OCI-LY3 (cell line): Measurements from ENCODE around the gene DENND2A.

Experiments used
- H2AFZ ChIP-seq: fragments of 200-600, 300-600 bp; shearing (Covaris generic); 2 replicates; pipeline ENCODE4 v1.6.0; 2014; ENCODE audit warnings: antibody characterized with exemption, low read depth, low read length
- H3K27ac ChIP-seq: fragments of 200-600, 300-600 bp; sonication (generic); 2 replicates; pipeline ENCODE4 v1.5.1; 2014; ENCODE audit warnings: mild to moderate bottlenecking, low read length, moderate library complexity, mixed read lengths
- H3K27me3 ChIP-seq: fragments of 200-600, 300-600 bp; sonication (generic); 2 replicates; pipeline ENCODE4 v1.6.1; 2014; ENCODE audit warnings: low read depth, low read length, mixed read lengths
- H3K36me3 ChIP-seq: fragments of 200-600, 300-600 bp; sonication (generic); replicated peaks from 2 replicates; pipeline ENCODE3; 2014; ENCODE audit warnings: low read depth, low read length, mixed read lengths
- H3K4me1 ChIP-seq: fragments of 300-600, 200-600 bp; sonication (generic); 2 replicates; pipeline ENCODE4 v1.6.1; 2014; ENCODE audit warnings: low read length, mixed read lengths
- H3K4me2 ChIP-seq: fragments of 200-600, 300-600 bp; sonication (generic); 2 replicates; pipeline ENCODE4 v1.6.1; 2014; ENCODE audit warnings: low read length, mixed read lengths
- H3K4me3 ChIP-seq: fragments of 300-600, 200-600 bp; sonication (generic); 2 replicates; pipeline ENCODE4 v1.5.1; 2014; ENCODE audit warnings: antibody characterized with exemption, mild to moderate bottlenecking, low read length, moderate library complexity
- H3K79me2 ChIP-seq: fragments of 300-600, 200-600 bp; shearing (Covaris generic); 2 replicates; pipeline ENCODE4 v1.6.1; 2014; ENCODE audit warnings: mild to moderate bottlenecking, low read length, mixed read lengths
- H3K9ac ChIP-seq: fragments of 300-600, 200-600 bp; shearing (Covaris generic); 2 replicates; pipeline ENCODE4 v1.6.0; 2014; ENCODE audit warnings: mild to moderate bottlenecking, low read length, moderate library complexity
- H3K9me3 ChIP-seq: fragments of 200-600, 300-600 bp; shearing (Covaris generic); 2 replicates; pipeline ENCODE4 v1.6.1; 2014; ENCODE audit warnings: low read length, mixed read lengths; ENCODE audit not compliant: insufficient read depth
- H4K20me1 ChIP-seq: fragments of 200-600, 300-600 bp; sonication (generic); 2 replicates; pipeline ENCODE4 v1.6.1; 2016; ENCODE audit warnings: low read length, mixed read lengths; ENCODE audit not compliant: insufficient read depth
- CTCF ChIP-seq: fragments of 200-600, 300-600 bp; sonication (generic); IDR thresholded peaks from 2 replicates; pipeline ENCODE4 v1.5.1; 2014; ENCODE audit warnings: antibody characterized with exemption, low read length, low read depth
- EZH2phosphoT487 ChIP-seq: fragments of 200-600 bp; shearing (Covaris generic); IDR thresholded peaks from 2 replicates; pipeline ENCODE4 v1.6.1; 2018; ENCODE audit warnings: antibody characterized with exemption, mixed run types, low read depth

The DENND2A gene

GRCh38 chr7:140640727-140641523 lies at the start of gene DENND2A:
Gene DENND2A, minus strand, starts transcription at chr7:140640813. Its CDS starts 38,416 bp downstream, at chr7:140602397.
- Histone ChIP-seq H3K9me3 (no peaks in the 10 kb centered on the region), H3K27me3 (peaks cover 10% of the 10 kb centered on the region), H2AFZ (no peak within 1 kb of the TSS), H3K4me2 (no peak within 1 kb of the TSS), H3K36me3 (no peaks in the 10 kb centered on the region), H3K4me3 (no peak within 1 kb of the TSS), H3K79me2 (no peaks in the 10 kb centered on the region), H3K4me1 (no peaks in the 10 kb centered on the region), H3K27ac (no peak within 1 kb of the TSS), H4K20me1 (no peaks in the 10 kb centered on the region), H3K9ac (no peak within 1 kb of the TSS)
- no peak for TF ChIP-seq EZH2phosphoT487
- TF ChIP-seq CTCF, result no peak

GRCh38 chr7:140689199-140690152 lies 48.9 kb upstream of the DENND2A start:
- Histone ChIP-seq H3K4me3 (no peak overlapping the region), H3K27ac (no peak overlapping the region), H3K4me1 (no peaks in the 10 kb centered on the region), H3K9ac (no peak overlapping the region), H2AFZ (no peak overlapping the region), H3K9me3 (no peaks in the 10 kb centered on the region), H4K20me1 (no peaks in the 10 kb centered on the region), H3K79me2 (no peaks in the 10 kb centered on the region), H3K36me3 (peaks cover 2% of the 10 kb centered on the region), H3K27me3 (no peaks in the 10 kb centered on the region), H3K4me2 (no peak overlapping the region)
- TF ChIP-seq CTCF (no peak), EZH2phosphoT487 (no peak)

- no peaks in the 10 kb centered on the region for H3K9me3 ChIP-seq
- peaks cover 2% of the 10 kb centered on the region for H3K36me3 ChIP-seq
- no peak overlapping the region for H3K4me3 ChIP-seq
- no peak overlapping the region for H2AFZ ChIP-seq
- H3K27me3 ChIP-seq, result no peaks in the 10 kb centered on the region
- H4K20me1 ChIP-seq, result no peaks in the 10 kb centered on the region
- H3K4me2 ChIP-seq, result no peak overlapping the region
- H3K27ac ChIP-seq, result no peak overlapping the region
- no peak overlapping the region for H3K9ac ChIP-seq
- TF ChIP-seq EZH2phosphoT487, result no peak
- no peak for TF ChIP-seq CTCF
- no peaks in the 10 kb centered on the region for H3K4me1 ChIP-seq
- H3K79me2 ChIP-seq, result no peaks in the 10 kb centered on the region
Observed at GRCh38 chr7:140688341-140688740, 47.7 kb upstream of the DENND2A start.

- Histone ChIP-seq H4K20me1 (no peaks in the 10 kb centered on the region), H3K36me3 (peaks cover 2% of the 10 kb centered on the region), H3K9ac (no peak overlapping the region), H3K4me1 (no peaks in the 10 kb centered on the region), H3K4me3 (no peak overlapping the region), H3K9me3 (no peaks in the 10 kb centered on the region), H3K27me3 (no peaks in the 10 kb centered on the region), H3K4me2 (no peak overlapping the region), H3K27ac (no peak overlapping the region), H3K79me2 (no peaks in the 10 kb centered on the region), H2AFZ (no peak overlapping the region)
- TF ChIP-seq CTCF (no peak), EZH2phosphoT487 (no peak)
Observed at GRCh38 chr7:140686921-140687320, 46.3 kb upstream of the DENND2A start.
